HG03565 (cell line): ENCODE results near the gene FRK.
A peak's percentile ranks its signal among the peaks of the same experiment; 100 is the strongest.
"Not testable (repeated sequence)": the region's sequence is repeated elsewhere in the genome, so short reads cannot be mapped to it uniquely, and the experiment has no call there.

ENCODE experiments used
- ATAC-seq: cut with Tn5 transposase; IDR thresholded peaks from one replicate; pipeline ENCODE4 v1.9.1; 2021; ENCODE audit warnings: mild to moderate bottlenecking, moderate library complexity; ENCODE audit not compliant: unreplicated experiment

The FRK gene

GRCh38 chr6:115954740-115955139, 106.0 kb downstream of the FRK start:
- no peak for ATAC-seq

- no peak for ATAC-seq
Observed at GRCh38 chr6:115948751-115949150, 111.9 kb downstream of the FRK start.

GRCh38 chr6:115947966-115948541, 112.6 kb downstream of the FRK start:
- ATAC-seq: no peak

GRCh38 chr6:115945812-115946211, 114.9 kb downstream of the FRK start:
- no peak for ATAC-seq

- no peak for ATAC-seq
Observed at GRCh38 chr6:115945306-115945705, 115.4 kb downstream of the FRK start.

GRCh38 chr6:115944829-115945228, 115.9 kb downstream of the FRK start:
- not testable (repeated sequence) for ATAC-seq

- not testable (repeated sequence) for ATAC-seq
Observed at GRCh38 chr6:115937502-115937901, 123.2 kb downstream of the FRK start.

GRCh38 chr6:115935361-115935760, 125.3 kb downstream of the FRK start:
- ATAC-seq: no peak

GRCh38 chr6:115934829-115935228, 125.9 kb downstream of the FRK start:
- no peak for ATAC-seq

- ATAC-seq: no peak
Observed at GRCh38 chr6:115934145-115934544, 126.5 kb downstream of the FRK start.

- peak; percentile 63 for ATAC-seq
Observed at GRCh38 chr6:115932481-115932880, 128.2 kb downstream of the FRK start.

- ATAC-seq: not testable (repeated sequence)
Observed at GRCh38 chr6:115928000-115928399, 132.7 kb downstream of the FRK start.

- ATAC-seq: no peak
Observed at GRCh38 chr6:115922971-115923370, 137.7 kb downstream of the FRK start.

- no peak for ATAC-seq
Observed at GRCh38 chr6:115914098-115914497, 146.6 kb downstream of the FRK start.

- ATAC-seq: no peak
Observed at GRCh38 chr6:115909923-115910546, 150.7 kb downstream of the FRK start.

GRCh38 chr6:115908906-115909559, 151.7 kb downstream of the FRK start:
- ATAC-seq: no peak

- no peak for ATAC-seq
Observed at GRCh38 chr6:115905471-115905870, 155.2 kb downstream of the FRK start.

GRCh38 chr6:115902436-115902835, 158.3 kb downstream of the FRK start:
- no peak for ATAC-seq

- no peak for ATAC-seq
Observed at GRCh38 chr6:115901896-115902295, 158.8 kb downstream of the FRK start.

- ATAC-seq: peak; percentile 36
Observed at GRCh38 chr6:115899730-115900282, 160.9 kb downstream of the FRK start.

- no peak for ATAC-seq
Observed at GRCh38 chr6:115898246-115898645, 162.4 kb downstream of the FRK start.

GRCh38 chr6:115896538-115897129, 164.1 kb downstream of the FRK start:
- ATAC-seq: peak; percentile 36
